Measurements from ENCODE around the gene MARCHF10.

The MARCHF10 gene

GRCh38 chr17:62657690-62658089, 150.4 kb downstream of the MARCHF10 start:
- H3K9me3 ChIP-seq (ENCODE audit: insufficient read depth, low read length): no peaks in the 10 kb centered on the region; the same call in 1 of the 2 replicates
- no peaks in the 10 kb centered on the region for H3K27me3 ChIP-seq (ENCODE audit: low read depth, low read length)
- H3K9ac ChIP-seq (ENCODE audit: low read length): no peak overlapping the region
- 0 out of 2 replicates have a peak, but pooled peaks cover 4% of the 10 kb centered on the region for H4K20me1 ChIP-seq (ENCODE audit: insufficient read depth, low read length)
- H3K4me1 ChIP-seq (ENCODE audit: low read length): peaks cover 16% of the 10 kb centered on the region
- H3K79me2 ChIP-seq (ENCODE audit: low read length): no peaks in the 10 kb centered on the region
- no peak overlapping the region for H3K27ac ChIP-seq (ENCODE audit: low read length)
- TF ChIP-seq CTCF (IDR thresholded peaks at IDR 0.05; ENCODE audit: low read depth, low read length) (no peak), EZH2phosphoT487 (IDR thresholded peaks at IDR 0.05; ENCODE audit: low read depth) (no peak)
- no peak overlapping the region for H2AFZ ChIP-seq (ENCODE audit: low read depth, low read length)
- H3K4me3 ChIP-seq (ENCODE audit: low read length): no peak overlapping the region
- no peak overlapping the region for H3K4me2 ChIP-seq (ENCODE audit: low read length)
- H3K36me3 ChIP-seq (replicated peaks; ENCODE audit: low read depth, low read length): no peaks in the 10 kb centered on the region

- Histone ChIP-seq H3K9me3 (ENCODE audit: insufficient read depth, low read length) (no peaks in the 10 kb centered on the region; the same call in 1 of the 2 replicates), H3K36me3 (replicated peaks; ENCODE audit: low read depth, low read length) (no peaks in the 10 kb centered on the region), H3K4me2 (ENCODE audit: low read length) (no peak overlapping the region), H3K27ac (ENCODE audit: low read length) (no peak overlapping the region), H3K4me3 (ENCODE audit: low read length) (no peak overlapping the region), H3K27me3 (ENCODE audit: low read depth, low read length) (no peaks in the 10 kb centered on the region), H4K20me1 (ENCODE audit: insufficient read depth, low read length) (0 out of 2 replicates have a peak, but pooled peaks cover 4% of the 10 kb centered on the region), H2AFZ (ENCODE audit: low read depth, low read length) (no peak overlapping the region), H3K9ac (ENCODE audit: low read length) (no peak overlapping the region), H3K79me2 (ENCODE audit: low read length) (no peaks in the 10 kb centered on the region), H3K4me1 (ENCODE audit: low read length) (peaks cover 20% of the 10 kb centered on the region)
- TF ChIP-seq CTCF (IDR thresholded peaks at IDR 0.05; ENCODE audit: low read depth, low read length) (no peak), EZH2phosphoT487 (IDR thresholded peaks at IDR 0.05; ENCODE audit: low read depth) (no peak)
Measured at GRCh38 chr17:62657145-62657665, 150.9 kb downstream of the MARCHF10 start.

- Histone ChIP-seq H3K79me2 (ENCODE audit: low read length) (no peaks in the 10 kb centered on the region), H3K4me3 (ENCODE audit: low read length) (no peak overlapping the region), H3K9me3 (ENCODE audit: insufficient read depth, low read length) (no peaks in the 10 kb centered on the region; the same call in 1 of the 2 replicates), H3K4me1 (ENCODE audit: low read length) (peaks cover 27% of the 10 kb centered on the region), H3K9ac (ENCODE audit: low read length) (no peak overlapping the region), H4K20me1 (ENCODE audit: insufficient read depth, low read length) (0 out of 2 replicates have a peak, but pooled peaks cover 4% of the 10 kb centered on the region), H3K27ac (ENCODE audit: low read length) (no peak overlapping the region), H3K4me2 (ENCODE audit: low read length) (no peak overlapping the region), H3K36me3 (replicated peaks; ENCODE audit: low read depth, low read length) (no peaks in the 10 kb centered on the region), H2AFZ (ENCODE audit: low read depth, low read length) (no peak overlapping the region), H3K27me3 (ENCODE audit: low read depth, low read length) (no peaks in the 10 kb centered on the region)
- TF ChIP-seq CTCF (IDR thresholded peaks at IDR 0.05; ENCODE audit: low read depth, low read length) (no peak), EZH2phosphoT487 (IDR thresholded peaks at IDR 0.05; ENCODE audit: low read depth) (no peak)
Measured at GRCh38 chr17:62656446-62656845, 151.7 kb downstream of the MARCHF10 start.

GRCh38 chr17:62655656-62656055, 152.5 kb downstream of the MARCHF10 start:
- H3K79me2 ChIP-seq (ENCODE audit: low read length): no peaks in the 10 kb centered on the region
- H3K4me1 ChIP-seq (ENCODE audit: low read length): peaks cover 30% of the 10 kb centered on the region
- H3K9ac ChIP-seq (ENCODE audit: low read length): no peak overlapping the region
- 0 out of 2 replicates have a peak, but pooled peaks cover 4% of the 10 kb centered on the region for H4K20me1 ChIP-seq (ENCODE audit: insufficient read depth, low read length)
- H2AFZ ChIP-seq (ENCODE audit: low read depth, low read length): no peak overlapping the region
- H3K36me3 ChIP-seq (replicated peaks; ENCODE audit: low read depth, low read length): no peaks in the 10 kb centered on the region
- TF ChIP-seq EZH2phosphoT487 (IDR thresholded peaks at IDR 0.05; ENCODE audit: low read depth) (no peak), CTCF (IDR thresholded peaks at IDR 0.05; ENCODE audit: low read depth, low read length) (no peak)
- no peak overlapping the region for H3K4me2 ChIP-seq (ENCODE audit: low read length)
- H3K4me3 ChIP-seq (ENCODE audit: low read length): no peak overlapping the region
- H3K9me3 ChIP-seq (ENCODE audit: insufficient read depth, low read length): no peaks in the 10 kb centered on the region
- H3K27me3 ChIP-seq (ENCODE audit: low read depth, low read length): no peaks in the 10 kb centered on the region
- no peak overlapping the region for H3K27ac ChIP-seq (ENCODE audit: low read length)

All from OCI-LY3 (cell line).